ENCODE data around the gene PIGT.

- TF ChIP-seq EZH2 (IDR thresholded peaks at IDR 0.05; ENCODE audit: borderline replicate concordance, low read depth, low read length, severe bottlenecking): no peak
- no peak for TF ChIP-seq CTCF (IDR thresholded peaks at IDR 0.05; ENCODE audit: borderline replicate concordance, extremely low read depth, low read length, poor library complexity, severe bottlenecking)
Observed at GRCh38 chr20:45467861-45468260, 51.9 kb downstream of the PIGT start.

Measured in DND-41 (cell line).